HG03565 (cell line): ENCODE results near the gene TMEM161B.
"Not testable (repeated sequence)": the region's sequence is repeated elsewhere in the genome, so short reads cannot be mapped to it uniquely, and the experiment has no call there.

ENCODE experiments used
- ATAC-seq: cut with Tn5 transposase; IDR thresholded peaks from one replicate; pipeline ENCODE4 v1.9.1; 2021; ENCODE audit warnings: mild to moderate bottlenecking, moderate library complexity; ENCODE audit not compliant: unreplicated experiment

Gene TMEM161B

DNA sequence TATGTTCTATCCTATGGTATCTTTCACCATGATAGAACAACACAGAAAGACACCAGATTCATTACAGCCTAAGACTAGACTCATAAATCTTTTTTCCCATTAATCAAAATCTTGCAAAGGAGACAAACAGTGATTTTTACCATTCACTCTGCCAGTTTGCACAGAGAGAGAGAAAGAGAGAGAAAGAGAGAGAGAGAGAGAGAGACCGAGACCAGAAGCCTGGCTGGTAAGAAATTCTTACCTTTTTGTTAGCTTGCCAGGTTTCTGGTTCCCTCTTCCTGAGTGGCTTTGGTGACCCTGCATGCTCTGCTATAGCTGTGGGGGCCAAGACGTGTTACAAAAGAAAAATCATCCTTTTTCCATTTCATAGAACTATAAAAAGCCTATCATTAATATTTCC is 18.6 kb downstream of the TMEM161B start:
- ATAC-seq: no peak

GRCh38 chr5:88248743-88249540 is 19.7 kb downstream of the TMEM161B start:
- no peak for ATAC-seq

DNA sequence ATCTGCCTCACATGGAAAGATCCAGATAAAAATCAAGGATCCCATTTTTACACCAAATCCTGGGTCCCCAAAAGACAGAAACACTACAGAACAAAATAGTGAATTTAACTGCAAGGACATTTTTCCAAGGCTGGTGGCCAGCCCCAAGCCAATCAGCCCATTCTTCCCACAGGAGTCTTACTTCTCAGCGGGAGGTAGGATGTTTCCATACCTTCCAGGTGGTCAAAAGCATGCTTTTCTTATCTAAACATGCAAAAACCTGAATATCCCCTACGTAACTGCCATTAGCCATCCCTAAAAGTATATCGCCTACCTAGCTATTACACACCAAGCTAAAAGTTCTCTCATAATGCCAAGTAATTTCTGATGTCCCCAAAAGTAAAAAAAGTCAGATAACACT is 20.6 kb downstream of the TMEM161B start:
- ATAC-seq: no peak

GRCh38 chr5:88245893-88246244 is 22.8 kb downstream of the TMEM161B start:
- ATAC-seq: no peak

DNA sequence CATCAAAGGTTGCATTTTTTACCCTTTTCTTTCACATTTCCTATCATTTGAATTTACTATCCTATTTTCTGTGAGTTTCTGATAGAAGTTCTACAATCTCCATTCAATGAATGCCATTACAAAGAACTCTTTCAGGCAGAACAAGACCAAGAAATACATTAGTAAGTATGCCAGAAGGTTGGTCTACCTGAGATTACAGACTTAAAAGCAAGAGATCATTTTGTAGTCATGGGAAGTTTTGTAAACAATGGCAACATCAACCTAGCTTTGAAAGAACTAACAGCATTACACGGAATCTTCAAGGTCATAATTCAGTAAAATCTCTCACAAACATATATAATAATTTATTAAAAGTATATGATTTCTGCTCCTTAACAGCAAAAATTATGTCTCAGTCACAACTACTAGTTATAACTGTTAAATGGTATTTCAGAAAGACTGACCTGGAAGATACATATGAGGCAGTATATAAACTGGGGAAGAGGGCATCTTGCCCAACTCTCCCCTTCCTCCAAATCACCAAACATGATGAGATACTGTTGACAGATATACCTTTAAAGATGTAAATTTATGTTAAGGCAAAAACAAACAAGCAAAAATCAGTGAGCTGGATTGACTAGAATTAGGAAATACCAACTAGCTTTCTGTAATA is 23.3 kb downstream of the TMEM161B start:
- no peak for ATAC-seq

- ATAC-seq: no peak
Observed at GRCh38 chr5:88244686-88245085, 24.0 kb downstream of the TMEM161B start.

GRCh38 chr5:88243493-88243892 is 25.2 kb downstream of the TMEM161B start:
- not testable (repeated sequence) for ATAC-seq

DNA sequence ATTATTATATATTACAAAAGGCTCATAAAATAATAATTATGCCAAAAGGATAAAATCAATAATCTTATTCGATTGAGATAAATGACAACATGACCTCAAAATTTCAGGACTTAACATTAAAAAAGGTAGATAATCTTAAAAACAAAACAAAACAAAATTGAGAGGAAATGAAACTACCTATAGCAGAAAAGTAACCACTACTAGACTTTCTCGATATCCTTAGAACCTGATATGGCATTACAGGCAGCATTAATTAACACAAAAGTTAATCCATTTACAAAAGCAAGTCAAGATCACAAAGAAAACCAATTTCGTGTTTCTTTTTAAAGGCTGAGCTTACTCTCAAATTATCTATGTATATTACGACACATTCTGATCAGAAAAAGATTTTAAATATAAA is 29.9 kb downstream of the TMEM161B start:
- ATAC-seq: no peak

DNA sequence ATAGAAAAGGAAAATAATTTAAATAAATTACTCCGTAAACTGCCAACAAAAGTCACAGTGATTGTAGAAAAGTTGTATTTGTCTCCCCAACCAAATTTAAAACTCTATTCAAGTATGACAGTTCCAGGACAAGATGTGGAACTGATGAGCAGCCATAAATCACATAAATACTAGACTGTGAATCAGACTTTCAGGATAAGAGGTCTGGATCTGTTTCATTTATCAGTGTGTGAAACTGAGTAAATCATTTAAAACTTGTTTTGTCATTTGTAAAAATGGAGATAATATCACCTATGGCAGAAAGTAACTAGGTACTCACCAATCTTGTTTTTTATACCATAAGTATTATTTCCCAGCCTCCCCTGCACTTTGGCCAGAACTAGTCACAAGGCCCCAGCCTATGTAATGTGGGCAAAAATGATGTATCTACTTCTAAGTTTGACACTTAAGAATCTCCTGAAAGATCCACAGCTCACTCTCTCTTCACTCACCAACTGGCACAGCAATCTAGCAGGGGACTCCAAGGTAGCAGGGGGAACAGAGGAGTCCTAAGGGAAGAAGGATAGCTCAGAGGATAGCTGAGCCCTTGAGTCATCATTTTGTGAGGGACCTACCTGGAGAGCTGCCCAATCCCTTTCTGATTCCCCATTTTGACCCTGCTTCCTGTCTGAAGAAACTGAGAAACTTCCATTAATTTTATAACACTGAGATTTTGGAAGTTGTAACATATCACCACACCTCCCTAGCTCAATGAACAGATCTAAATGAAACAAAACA is 31.6 kb downstream of the TMEM161B start:
- no peak for ATAC-seq

GRCh38 chr5:88235828-88236227 is 32.8 kb downstream of the TMEM161B start:
- ATAC-seq: no peak

- no peak for ATAC-seq
Observed at GRCh38 chr5:88235346-88235745, 33.3 kb downstream of the TMEM161B start.

DNA sequence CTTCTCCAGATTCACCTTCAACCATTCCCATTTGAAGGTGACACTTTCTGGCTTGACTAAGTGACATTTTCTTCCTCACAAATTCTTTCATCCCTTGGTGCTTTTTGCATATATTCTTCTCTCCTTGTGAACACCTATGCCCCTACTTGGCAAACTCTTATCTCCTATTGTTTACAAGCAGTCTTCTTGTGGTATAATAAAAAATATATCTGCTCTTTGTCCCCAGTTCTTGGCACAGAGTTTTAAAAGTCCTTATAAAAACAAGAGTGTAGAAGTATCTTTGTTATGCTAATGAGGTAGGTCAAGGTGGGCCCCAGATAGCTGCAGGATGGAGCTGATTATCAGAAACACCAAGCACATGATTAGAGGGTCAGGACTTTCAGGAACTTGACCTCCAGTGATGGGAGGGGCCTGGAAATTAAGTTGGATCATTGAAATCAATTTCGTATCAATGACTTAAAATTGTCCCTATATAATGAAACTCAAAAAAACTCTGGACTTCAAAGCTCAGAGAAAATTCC is 38.0 kb downstream of the TMEM161B start:
- no peak for ATAC-seq

- peak; percentile 80 for ATAC-seq
Observed at GRCh38 chr5:88226881-88227450, 41.7 kb downstream of the TMEM161B start.

GRCh38 chr5:88214655-88215054 is 54.0 kb downstream of the TMEM161B start:
- ATAC-seq: no peak

DNA sequence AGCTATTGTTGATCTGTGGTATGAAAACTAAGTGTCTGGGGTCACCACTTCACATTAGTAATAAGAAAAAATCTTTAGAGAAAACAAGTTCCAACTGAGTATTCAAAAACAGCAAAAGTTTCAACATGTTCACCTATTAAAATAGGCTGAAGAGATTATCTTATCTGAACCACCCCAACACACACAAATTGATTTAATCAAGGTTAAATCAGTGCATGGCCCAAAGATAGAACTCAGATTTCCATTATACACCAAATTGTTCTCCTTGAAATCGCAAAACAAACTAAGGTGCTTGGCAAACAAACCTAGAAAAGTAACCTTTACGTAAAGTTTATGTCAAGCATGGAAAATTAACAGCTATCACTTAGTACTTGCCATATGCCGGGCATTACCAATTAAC is 61.1 kb downstream of the TMEM161B start:
- no peak for ATAC-seq

- peak; percentile 71 for ATAC-seq
Observed at GRCh38 chr5:88203981-88204750, 64.5 kb downstream of the TMEM161B start.

DNA sequence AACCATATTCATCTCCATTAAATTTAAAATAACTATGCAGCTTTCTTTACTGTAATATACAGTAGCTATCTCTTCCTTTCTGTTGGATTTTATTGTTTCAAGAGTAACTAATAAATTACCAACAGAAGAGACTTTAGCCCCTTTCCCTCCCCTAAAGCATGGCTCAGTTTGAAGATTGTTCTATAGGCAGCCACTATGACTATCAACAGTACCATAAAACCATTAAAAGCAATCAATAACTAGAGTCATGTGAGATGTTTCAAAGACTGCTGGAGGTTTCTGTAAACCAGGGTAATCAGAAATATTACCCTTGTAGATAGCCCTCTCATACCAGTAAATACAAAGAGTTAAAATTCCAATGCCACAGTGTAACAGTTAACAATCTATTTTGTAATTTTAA is 73.0 kb downstream of the TMEM161B start:
- no peak for ATAC-seq

- ATAC-seq: no peak
Observed at GRCh38 chr5:88193896-88194295, 74.7 kb downstream of the TMEM161B start.

DNA sequence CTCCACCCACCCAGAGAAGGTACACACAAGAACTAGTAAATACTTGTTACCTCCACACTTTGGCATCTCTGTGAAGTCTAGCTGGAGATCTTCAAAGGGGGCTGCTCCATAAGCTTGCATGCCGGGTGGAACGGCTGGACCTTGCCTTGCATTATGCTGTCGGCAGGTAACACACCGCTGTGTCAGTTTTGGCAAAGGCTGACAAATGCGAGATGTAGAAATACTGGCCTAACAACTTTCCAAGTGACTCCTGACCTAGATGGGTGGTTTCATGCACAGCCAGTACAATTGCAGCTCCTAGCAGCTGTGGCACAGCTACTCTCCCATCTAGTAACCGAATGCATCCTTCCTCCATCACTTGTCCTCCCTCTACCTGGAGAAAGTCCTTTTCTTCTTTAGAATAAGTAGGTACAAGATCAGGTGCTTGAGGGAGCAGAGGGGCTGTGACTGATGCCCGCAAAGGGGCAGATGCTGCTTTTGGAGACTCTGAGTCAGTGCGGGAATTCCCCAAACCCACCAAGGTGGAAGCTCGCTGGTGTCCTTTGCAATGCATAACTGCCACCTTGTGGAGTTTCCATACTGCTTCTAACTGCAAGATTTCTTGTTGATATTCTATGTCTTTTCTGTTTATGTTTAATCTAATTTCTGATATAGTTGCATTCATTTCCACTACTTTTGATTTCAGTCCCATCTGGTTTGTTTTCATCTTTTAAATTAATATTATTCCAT is 78.4 kb downstream of the TMEM161B start:
- ATAC-seq: no peak

DNA sequence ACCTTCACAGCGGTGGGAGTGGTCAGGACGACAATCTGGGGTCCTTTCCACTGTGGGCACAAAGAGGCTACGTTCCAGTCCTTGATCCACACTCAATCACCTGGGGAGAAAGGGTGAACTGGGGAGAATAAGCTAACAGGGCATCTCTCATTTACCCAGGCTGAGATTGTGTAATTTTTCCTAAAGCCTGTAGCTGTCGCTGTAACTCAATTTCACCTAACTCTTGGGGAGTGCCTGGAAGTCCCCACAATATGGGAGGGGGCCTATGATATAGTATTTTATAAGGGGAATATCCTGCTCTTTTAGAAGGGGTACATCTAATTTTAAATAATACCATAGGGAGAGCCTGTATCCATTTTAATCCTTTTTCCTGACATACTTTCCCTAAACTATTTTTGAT is 79.2 kb downstream of the TMEM161B start:
- ATAC-seq: not testable (repeated sequence)
